Stimulated activated naive CD8-positive, alpha-beta T cell treated with anti-CD3 and anti-CD28 coated beads, Interleukin-15, Interleukin-2, amounts not matched to agents 100 ng/mL and 50 ng/mL, for 24 hours (primary cell): ENCODE data around the gene PCDHGA5.
"Not testable (repeated sequence)": the region's sequence is repeated elsewhere in the genome, so short reads cannot be mapped to it uniquely, and the experiment has no call there.

Experiments used
- H3K27ac Mint-ChIP-seq: one replicate; pipeline ENCODE4 v1.8.0; 2021; ENCODE audit warnings: mild to moderate bottlenecking, mixed read lengths
- H3K27me3 Mint-ChIP-seq: one replicate; pipeline ENCODE4 v1.8.0; 2021; ENCODE audit warnings: mixed read lengths
- H3K36me3 Mint-ChIP-seq: one replicate; pipeline ENCODE4 v1.8.0; 2021; ENCODE audit warnings: low read depth, mixed read lengths
- H3K4me1 Mint-ChIP-seq: one replicate; pipeline ENCODE4 v1.8.0; 2021; ENCODE audit warnings: low read depth, mixed read lengths
- H3K4me3 Mint-ChIP-seq: one replicate; pipeline ENCODE4 v1.8.0; 2021; ENCODE audit warnings: mild to moderate bottlenecking, mixed read lengths
- H3K9me3 Mint-ChIP-seq: one replicate; pipeline ENCODE4 v1.8.0; 2021; ENCODE audit warnings: mixed read lengths

PCDHGA5 gene

DNA sequence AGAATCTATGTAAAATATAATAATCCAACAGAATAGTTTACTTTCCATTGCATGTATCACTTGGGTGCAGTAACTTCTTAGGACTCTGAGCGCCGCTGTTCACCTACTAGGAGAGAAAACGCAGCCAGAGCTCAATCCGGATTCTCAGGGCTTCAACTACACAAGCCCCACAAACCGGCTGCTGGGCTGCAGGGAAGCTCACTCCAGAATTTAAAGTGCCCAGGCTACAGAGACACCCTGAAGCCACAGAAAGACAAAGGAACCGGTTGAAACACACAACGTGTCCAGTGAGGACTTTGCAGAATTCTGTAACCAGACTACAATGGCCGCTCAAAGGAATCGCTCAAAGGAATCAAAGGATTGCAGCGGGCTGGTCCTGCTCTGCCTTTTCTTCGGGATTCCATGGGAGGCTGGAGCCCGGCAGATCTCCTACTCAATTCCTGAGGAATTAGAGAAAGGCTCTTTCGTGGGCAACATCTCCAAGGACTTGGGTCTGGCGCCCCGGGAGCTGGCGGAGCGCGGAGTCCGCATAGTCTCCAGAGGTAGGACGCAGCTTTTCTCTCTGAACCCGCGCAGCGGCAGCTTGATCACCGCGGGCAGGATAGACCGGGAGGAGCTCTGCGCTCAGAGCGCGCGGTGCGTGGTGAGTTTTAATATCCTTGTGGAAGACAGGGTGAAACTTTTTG is 49.0 kb downstream of the PCDHGA5 start, which contains the start of gene PCDHGA10:
TSS of gene PCDHGA10 (plus strand) at position 134 of the 686 bp plus-strand sequence. CDS start at position 323, 189 bp downstream.
- peaks cover 21% of the 10 kb centered on the region for H3K36me3 Mint-ChIP-seq
- peaks cover 78% of the 10 kb centered on the region for H3K27me3 Mint-ChIP-seq
- no peak within 1 kb of the TSS for H3K27ac Mint-ChIP-seq
- H3K9me3 Mint-ChIP-seq: peaks cover 19% of the 10 kb centered on the region
- H3K4me1 Mint-ChIP-seq: peaks cover 20% of the 10 kb centered on the region
- peak within 1 kb of the TSS; percentile 79 for H3K4me3 Mint-ChIP-seq

DNA sequence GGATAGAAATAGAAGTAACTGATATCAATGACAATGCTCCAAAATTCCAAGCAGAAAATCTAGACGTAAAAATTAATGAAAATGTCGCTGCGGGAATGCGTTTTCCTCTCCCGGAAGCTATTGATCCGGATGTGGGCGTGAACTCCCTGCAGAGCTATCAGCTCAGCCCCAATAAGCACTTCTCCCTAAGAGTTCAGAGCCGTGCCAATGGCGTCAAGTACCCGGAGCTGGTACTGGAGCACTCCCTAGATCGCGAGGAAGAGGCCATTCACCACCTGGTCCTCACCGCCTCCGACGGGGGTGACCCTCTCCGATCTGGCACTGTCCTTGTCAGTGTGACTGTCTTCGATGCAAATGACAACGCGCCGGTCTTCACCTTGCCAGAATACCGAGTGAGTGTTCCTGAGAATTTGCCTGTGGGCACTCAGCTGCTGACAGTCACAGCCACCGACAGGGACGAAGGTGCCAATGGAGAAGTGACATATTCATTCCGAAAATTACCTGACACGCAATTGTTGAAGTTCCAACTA is 49.6 kb downstream of the PCDHGA5 start:
- Mint-ChIP-seq H3K4me3 (peak overlapping the region; percentile 79), H3K36me3 (peaks cover 24% of the 10 kb centered on the region), H3K4me1 (peaks cover 21% of the 10 kb centered on the region), H3K27me3 (peaks cover 78% of the 10 kb centered on the region), H3K9me3 (peaks cover 20% of the 10 kb centered on the region), H3K27ac (no peak overlapping the region)

DNA sequence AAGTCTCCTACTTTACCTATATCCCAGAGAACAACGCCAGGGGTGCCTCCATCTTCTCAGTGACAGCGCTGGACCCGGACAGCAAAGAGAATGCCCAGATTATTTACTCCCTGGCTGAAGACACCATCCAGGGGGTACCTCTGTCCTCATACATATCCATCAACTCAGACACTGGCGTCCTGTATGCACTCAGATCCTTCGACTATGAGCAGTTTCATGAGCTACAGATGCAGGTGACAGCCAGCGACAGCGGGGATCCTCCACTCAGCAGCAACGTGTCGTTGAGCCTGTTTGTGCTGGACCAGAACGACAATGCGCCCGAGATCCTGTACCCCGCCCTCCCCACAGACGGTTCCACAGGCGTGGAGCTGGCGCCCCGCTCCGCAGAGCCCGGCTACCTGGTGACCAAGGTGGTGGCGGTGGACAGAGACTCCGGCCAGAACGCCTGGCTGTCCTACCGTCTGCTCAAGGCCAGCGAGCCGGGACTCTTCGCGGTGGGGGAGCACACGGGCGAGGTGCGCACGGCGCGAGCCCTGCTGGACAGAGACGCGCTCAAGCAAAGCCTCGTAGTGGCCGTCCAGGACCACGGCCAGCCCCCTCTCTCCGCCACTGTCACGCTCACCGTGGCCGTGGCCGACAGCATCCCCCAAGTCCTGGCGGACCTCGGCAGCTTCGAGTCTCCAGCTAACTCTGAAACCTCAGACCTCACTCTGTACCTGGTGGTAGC is 50.7 kb downstream of the PCDHGA5 start:
- Mint-ChIP-seq H3K4me1 (peaks cover 21% of the 10 kb centered on the region), H3K27me3 (peaks cover 76% of the 10 kb centered on the region), H3K36me3 (peaks cover 21% of the 10 kb centered on the region), H3K9me3 (peaks cover 17% of the 10 kb centered on the region)
- H3K4me3 Mint-ChIP-seq, H3K27ac Mint-ChIP-seq: not testable (repeated sequence)

DNA sequence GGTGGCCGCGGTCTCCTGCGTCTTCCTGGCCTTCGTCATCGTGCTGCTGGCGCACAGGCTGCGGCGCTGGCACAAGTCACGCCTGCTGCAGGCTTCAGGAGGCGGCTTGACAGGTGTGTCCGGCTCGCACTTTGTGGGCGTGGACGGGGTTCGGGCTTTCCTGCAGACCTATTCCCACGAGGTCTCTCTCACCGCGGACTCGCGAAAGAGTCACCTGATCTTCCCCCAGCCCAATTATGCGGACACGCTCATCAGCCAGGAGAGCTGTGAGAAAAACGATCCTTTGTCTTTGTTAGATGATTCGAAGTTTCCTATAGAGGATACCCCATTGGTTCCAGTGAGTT is 51.3 kb downstream of the PCDHGA5 start:
- H3K9me3 Mint-ChIP-seq: peaks cover 19% of the 10 kb centered on the region
- H3K4me3 Mint-ChIP-seq: not testable (repeated sequence)
- peaks cover 79% of the 10 kb centered on the region for H3K27me3 Mint-ChIP-seq

More for the DNA sequence above, 51.3 kb downstream of the PCDHGA5 start:
- Mint-ChIP-seq H3K4me1 (peaks cover 21% of the 10 kb centered on the region), H3K36me3 (peaks cover 22% of the 10 kb centered on the region)
- H3K27ac Mint-ChIP-seq: not testable (repeated sequence)
